ENCODE results near the gene PSEN2. TPM values are rescaled to one million over a fixed set of nuclear protein-coding genes. Genes with fewer than 3 reads are reported as not detected.

Gene PSEN2
- total and polyA plus RNA-seq, 9 of the 15 experiments (the other 6 are each of a cell fraction or from before 2014, with no cell fraction given), result 2.3 to 21.5 (median 13.7) TPM

- TF ChIP-seq GTF2E2 (tag; IDR thresholded peaks at IDR 0.05) (peak; percentile 85), USF2 (CRISPR knock-in tag; IDR thresholded peaks at IDR 0.05) (no peak), SIN3B (IDR thresholded peaks at IDR 0.05; ENCODE audit: low read depth) (0 out of 2 replicates have a peak, but pooled peaks have one; percentile 42), BRD9 (IDR thresholded peaks at IDR 0.05; ENCODE audit: low read depth, partially characterized antibody) (peak; percentile 65), CEBPG (CRISPR knock-in tag; IDR thresholded peaks at IDR 0.05) (no peak), CEBPG (tag; conservative IDR thresholded peaks at IDR 0.05 in 1 of 2, IDR thresholded peaks at IDR 0.05 in 1 of 2) (peak; percentile 54 to 77; a peak in 3 of 4 replicates), TAL1 (IDR thresholded peaks at IDR 0.05) (0 out of 2 replicates have a peak, but pooled peaks have one; percentile 15), NFATC3 (IDR thresholded peaks at IDR 0.05) (peak; percentile 48; the same call in 1 of the 2 replicates), EP300 (IDR thresholded peaks at IDR 0.05; ENCODE audit: low read length) (peak; percentile 78), ZNF165 (CRISPR knock-in tag; IDR thresholded peaks at IDR 0.05; ENCODE audit: borderline replicate concordance) (no peak), VEZF1 (CRISPR knock-in tag; IDR thresholded peaks at IDR 0.05) (peak; percentile 88), ZNF431 (CRISPR knock-in tag; IDR thresholded peaks at IDR 0.05) (no peak), ZNF586 (CRISPR knock-in tag; conservative IDR thresholded peaks at IDR 0.05) (0 out of 2 replicates have a peak, but pooled peaks have one; percentile 38), POLR2H (tag; IDR thresholded peaks at IDR 0.05; ENCODE audit: low read depth) (no peak), BACH1 (tag; IDR thresholded peaks at IDR 0.05) (peak; percentile 83), HMGXB4 (CRISPR knock-in tag; IDR thresholded peaks at IDR 0.05) (0 out of 2 replicates have a peak, but pooled peaks have one; percentile 1), ARID1B (IDR thresholded peaks at IDR 0.05) (peak; percentile 67), ZNF766 (CRISPR knock-in tag; conservative IDR thresholded peaks at IDR 0.05) (peak; percentile 71), ZNF707 (CRISPR knock-in tag; conservative IDR thresholded peaks at IDR 0.05) (no peak), ARID3A (IDR thresholded peaks at IDR 0.05; ENCODE audit: borderline replicate concordance, low read depth, low read length) (0 out of 2 replicates have a peak, but pooled peaks have one; percentile 7), NFE2 (IDR thresholded peaks at IDR 0.05; ENCODE audit: low read depth) (peak; percentile 81), C11orf30 (IDR thresholded peaks at IDR 0.05; ENCODE audit: low read depth) (peak; percentile 83), ZBTB7A (IDR thresholded peaks at IDR 0.05; ENCODE audit: borderline replicate concordance, control insufficient read depth, low read depth, low read length) (no peak)
These were observed 68.6 kb downstream of the PSEN2 start (continued) for GRCh38 chr1:226938903-226939437.
